Stimulated activated CD8-positive, alpha-beta memory T cell treated with anti-CD3 and anti-CD28 coated beads, Interleukin-12 subunit alpha, Interleukin-12 subunit beta, amount 100 ng/mL, for 24 hours (primary cell): ENCODE measurements around the gene TXNRD1.
"Not testable (repeated sequence)": the region's sequence is repeated elsewhere in the genome, so short reads cannot be mapped to it uniquely, and the experiment has no call there.

Experiments used
- DNase-seq: peaks from one replicate; pipeline ENCODE4 v3.0.0-alpha.2; 2020; ENCODE audit errors: extremely low read depth

The TXNRD1 gene

GRCh38 chr12:104328278-104328677 lies 112.7 kb downstream of the TXNRD1 start:
- DNase-seq: not testable (repeated sequence)

- DNase-seq: no peak
Measured at GRCh38 chr12:104328790-104329189, 113.2 kb downstream of the TXNRD1 start.

- DNase-seq: no peak
Measured at GRCh38 chr12:104329707-104330532, 114.3 kb downstream of the TXNRD1 start.

GRCh38 chr12:104331376-104331775 lies 115.8 kb downstream of the TXNRD1 start:
- no peak for DNase-seq

- not testable (repeated sequence) for DNase-seq
Measured at GRCh38 chr12:104332273-104332672, 116.7 kb downstream of the TXNRD1 start.

GRCh38 chr12:104333692-104334255 lies 118.2 kb downstream of the TXNRD1 start:
- DNase-seq: no peak

GRCh38 chr12:104334581-104334980 lies 119.0 kb downstream of the TXNRD1 start:
- DNase-seq: no peak

- no peak for DNase-seq
Measured at GRCh38 chr12:104336115-104336514, 120.5 kb downstream of the TXNRD1 start.

- no peak for DNase-seq
Measured at GRCh38 chr12:104337030-104337558, 121.5 kb downstream of the TXNRD1 start.

GRCh38 chr12:104339663-104340062 lies 124.1 kb downstream of the TXNRD1 start:
- DNase-seq: no peak

GRCh38 chr12:104340177-104340576 lies 124.6 kb downstream of the TXNRD1 start:
- DNase-seq: no peak

GRCh38 chr12:104340925-104341611 lies 125.5 kb downstream of the TXNRD1 start:
- no peak for DNase-seq

- DNase-seq: no peak
Measured at GRCh38 chr12:104342147-104342546, 126.6 kb downstream of the TXNRD1 start.

GRCh38 chr12:104342635-104343249 lies 127.2 kb downstream of the TXNRD1 start:
- DNase-seq: no peak

GRCh38 chr12:104344682-104345081 lies 129.1 kb downstream of the TXNRD1 start:
- DNase-seq: no peak

- DNase-seq: no peak
Measured at GRCh38 chr12:104345234-104346066, 129.9 kb downstream of the TXNRD1 start.

GRCh38 chr12:104347374-104348075 lies 131.9 kb downstream of the TXNRD1 start:
- no peak for DNase-seq

GRCh38 chr12:104348283-104348993 lies 132.9 kb downstream of the TXNRD1 start:
- no peak for DNase-seq

- no peak for DNase-seq
Measured at GRCh38 chr12:104348994-104349494, 133.5 kb downstream of the TXNRD1 start.
